ENCODE data around the gene TCEANC2. TPM values are rescaled to one million over a fixed set of nuclear protein-coding genes. Genes with fewer than 3 reads are reported as not detected.

Gene TCEANC2
- 1.3 and 3.0 TPM in 2 replicates for total RNA-seq

DNA sequence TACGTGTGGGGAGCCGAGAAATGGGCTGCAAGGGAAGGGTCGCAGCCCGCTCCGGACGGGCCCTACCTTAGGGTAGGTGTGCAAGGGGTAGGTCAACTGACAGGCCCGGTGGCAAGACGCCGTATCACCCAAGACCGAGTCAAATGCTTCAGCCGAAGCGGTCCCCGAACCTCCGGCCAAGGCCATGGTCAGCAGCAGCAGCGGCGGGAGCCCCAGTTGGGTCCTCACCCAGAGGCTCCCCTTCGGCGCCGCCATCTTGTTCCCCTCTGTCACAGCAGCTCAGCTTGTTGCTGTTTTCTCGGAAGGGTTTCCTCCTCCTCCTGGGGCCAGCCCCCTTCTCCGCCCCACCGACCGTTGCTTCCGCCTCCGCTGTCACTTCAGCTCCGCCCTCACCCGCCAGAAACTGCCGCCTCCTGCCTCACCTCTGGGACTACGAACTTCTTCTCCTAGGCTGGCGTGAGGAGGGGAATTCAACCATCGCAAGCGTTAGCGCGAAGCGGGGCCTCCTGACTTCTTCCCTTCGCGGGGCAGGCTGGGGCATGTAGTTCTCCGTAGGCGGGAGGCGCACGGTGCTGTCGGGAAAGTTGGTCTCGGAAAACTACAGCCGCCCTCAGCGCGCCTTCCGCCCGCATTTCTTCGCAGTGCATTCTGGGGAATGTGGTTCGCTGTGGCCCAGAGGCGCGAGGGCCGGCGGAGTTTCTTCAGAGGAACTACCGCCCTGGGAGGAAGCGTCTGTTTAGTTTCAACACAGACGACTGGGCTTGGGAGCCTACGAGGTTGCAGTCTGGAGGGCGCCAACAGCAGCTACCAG, at the start of gene TCEANC2, which contains the start of gene TMEM59:
Gene TCEANC2 (plus strand): TSS at position 675 of the 811 bp plus-strand sequence. CDS start 815 bp downstream, outside the sequence.
Gene TMEM59 (minus strand): TSS at position 271 of the 811 bp plus-strand sequence. CDS start 16 bp downstream, at position 255.

DNA sequence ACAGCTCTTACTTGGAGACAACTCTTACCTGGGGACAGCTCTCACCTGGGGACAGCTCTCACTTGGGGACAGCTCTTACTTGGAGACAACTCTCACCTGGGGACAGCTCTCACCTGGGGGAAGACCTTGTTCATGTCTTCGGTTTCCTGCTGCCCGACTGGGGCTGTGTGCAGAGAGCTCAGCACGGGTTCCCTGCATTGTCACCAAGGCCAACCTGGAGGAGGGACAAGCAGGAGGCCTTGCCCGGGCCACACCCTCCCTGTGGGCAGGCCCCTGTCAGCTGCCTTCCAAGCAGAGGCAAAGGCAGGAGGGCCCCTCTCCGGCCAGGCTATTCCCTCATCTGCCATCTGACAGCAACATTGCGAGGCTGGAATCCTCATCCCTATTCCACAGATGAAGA, 35.4 kb upstream of the TCEANC2 start, which contains the start of gene LDLRAD1:
Gene LDLRAD1 (minus strand): TSS at position 208 of the 400 bp plus-strand sequence. CDS start 74 bp downstream, at position 134.

DNA sequence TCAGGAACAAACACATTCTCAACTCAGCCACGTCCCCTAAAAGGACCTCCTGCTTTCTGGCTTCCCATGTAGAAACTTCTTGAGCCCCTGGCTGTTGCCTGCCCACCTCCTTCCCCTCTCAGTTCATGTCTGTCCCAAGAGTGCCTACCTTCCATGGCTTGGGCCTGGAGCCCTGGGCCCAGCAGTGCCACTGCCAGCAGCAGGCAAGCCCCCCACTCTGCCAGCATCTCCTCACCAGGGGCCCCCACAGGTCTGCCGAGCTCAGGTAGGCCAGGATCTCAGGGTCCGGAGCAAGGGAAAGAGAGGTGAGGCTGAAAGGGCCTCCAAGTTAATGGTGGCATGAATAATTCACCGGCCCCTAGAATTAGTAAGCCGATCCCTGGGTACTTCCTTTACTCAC, 99.3 kb downstream of the TCEANC2 start, which contains the start of gene CDCP2:
Gene CDCP2 (minus strand): TSS at position 305 of the 400 bp plus-strand sequence. CDS start 78 bp downstream, at position 227.

Small RNA genes within 50 kb of the gene (small RNA-seq; reads per million reads assigned to genes)
- gene AL353898.1 (ENCODE audit: low replicate concordance) (not detected), gene AL353898.2 (ENCODE audit: low replicate concordance) (not detected)

Other genes with a start within 250 kb of the TCEANC2 start
- gene NDC1, start 215.3 kb upstream of the TCEANC2 start, total RNA-seq = 8.5 and 55.0 TPM in 2 replicates
- 27.8 and 31.5 TPM in 2 replicates for gene YIPF1, start 163.8 kb upstream of the TCEANC2 start, total RNA-seq
- not detected in 2 replicates for gene DIO1, start 159.4 kb upstream of the TCEANC2 start, total RNA-seq
- 18.8 and 26.8 TPM in 2 replicates for gene IFT25, start 107.9 kb upstream of the TCEANC2 start, total RNA-seq
- gene LRRC42, start 107.3 kb upstream of the TCEANC2 start, total RNA-seq = 34.2 and 51.4 TPM in 2 replicates
- gene LDLRAD1, start 35.4 kb upstream of the TCEANC2 start, total RNA-seq = not detected in 2 replicates
- 196 and 345 TPM in 2 replicates for gene TMEM59, start 404 bp upstream of the TCEANC2 start, total RNA-seq
- not detected in 2 replicates for gene CDCP2, start 99.4 kb downstream of the TCEANC2 start, total RNA-seq
- 5.7 and 6.1 TPM in 2 replicates for gene CYB5RL, start 146.4 kb downstream of the TCEANC2 start, total RNA-seq
- 88.8 and 118 TPM in 2 replicates for gene MRPL37, start 146.6 kb downstream of the TCEANC2 start, total RNA-seq

All from placental pericyte (primary cell).